Activated T-helper 1 cell treated with anti-CD3 and anti-CD28 coated beads, Interleukin-2, amount 50 U/mL, for 16 hours (primary cell): ENCODE data around the gene BRAT1.
"Not testable (repeated sequence)": the region's sequence is repeated elsewhere in the genome, so short reads cannot be mapped to it uniquely, and the experiment has no call there.

Experiments used
- DNase-seq, 2 donors: peaks; one replicate each; pipeline ENCODE4 v3.0.0-alpha.2; 2020; ENCODE audit warnings: low read depth in 1 of 2, low spot score in 1 of 2

BRAT1 gene

GRCh38 chr7:2555121-2556052, at the start of gene BRAT1:
BRAT1 (minus strand) TSS chr7:2555524; CDS start chr7:2554431, 1,093 bp downstream.
- peak; percentile 91 to 94 for DNase-seq

GRCh38 chr7:2604608-2605174, 49.4 kb upstream of the BRAT1 start:
- no peak for DNase-seq

GRCh38 chr7:2603044-2603965, 48.0 kb upstream of the BRAT1 start:
- DNase-seq, result no peak

GRCh38 chr7:2602406-2603043, 47.2 kb upstream of the BRAT1 start:
- DNase-seq, result no peak

- no peak for DNase-seq
Measured at GRCh38 chr7:2601907-2602306, 46.6 kb upstream of the BRAT1 start.

GRCh38 chr7:2601065-2601464, 45.7 kb upstream of the BRAT1 start:
- no peak for DNase-seq

- no peak for DNase-seq
Measured at GRCh38 chr7:2598154-2598823, 43.0 kb upstream of the BRAT1 start.

GRCh38 chr7:2597273-2597640, 41.9 kb upstream of the BRAT1 start:
- DNase-seq, result no peak

GRCh38 chr7:2596464-2597272, 41.3 kb upstream of the BRAT1 start:
- DNase-seq, result no peak

- DNase-seq, result no peak
Measured at GRCh38 chr7:2595258-2595860, 40.0 kb upstream of the BRAT1 start.

GRCh38 chr7:2594599-2594998, 39.3 kb upstream of the BRAT1 start:
- DNase-seq, result no peak

GRCh38 chr7:2593036-2593727, 37.9 kb upstream of the BRAT1 start:
- no peak for DNase-seq

GRCh38 chr7:2592375-2592865, 37.1 kb upstream of the BRAT1 start:
- no peak for DNase-seq

GRCh38 chr7:2589941-2590340, 34.6 kb upstream of the BRAT1 start:
- not testable (repeated sequence) for DNase-seq

- no peak for DNase-seq
Measured at GRCh38 chr7:2589341-2589740, 34.0 kb upstream of the BRAT1 start.

GRCh38 chr7:2587778-2588177, 32.5 kb upstream of the BRAT1 start:
- DNase-seq, result no peak

- DNase-seq, result no peak
Measured at GRCh38 chr7:2587134-2587533, 31.8 kb upstream of the BRAT1 start.

GRCh38 chr7:2586326-2587020, 31.1 kb upstream of the BRAT1 start:
- DNase-seq, result no peak
